H1 (cell line): Measurements from ENCODE around the gene RPRD1A. TPM values are rescaled to one million over a fixed set of nuclear protein-coding genes. Genes with fewer than 3 reads are reported as not detected.

Experiments used
- CHD7 ChIP-seq: fragments of 300-600 bp; sonication (generic); IDR thresholded peaks from 2 replicates; pipeline ENCODE4 v1.7.1; 2012; ENCODE audit warnings: low read length, moderate library complexity, mild to moderate bottlenecking, inconsistent platforms; ENCODE audit not compliant: insufficient replicate concordance
- SRF ChIP-seq: IDR thresholded peaks from 2 replicates; pipeline ENCODE4 v1.6.1; 2011; ENCODE audit warnings: mild to moderate bottlenecking, low read depth, low read length, moderate library complexity
- polyA plus RNA-seq, 7 experiments: library from polyadenylated mRNA; depleted of rRNA in 3 of 7; stranded (reverse) in 5 of 7; unstranded in 2 of 7; fragments of >200 nt in 5 of 7; fragments of 200-250 nt in 2 of 7; gene quantifications; 1 replicate in 5 of 7; 2 replicates in 1 of 7; 4 replicates in 1 of 7; pipeline versions ENCODE4 v1.2.1 to v1.2.3, GENCODE V29; 2011 to 2013; ENCODE audit warnings: missing spikeins in 2 of 7, mixed read lengths in 2 of 7
- total RNA-seq: library from RNA; stranded (reverse); fragmentation: NEBNext Ultra II Directional; extraction: Animal tissue kit (Norgen Biotek cat#: 25700); gene quantifications from 2 replicates; pipeline ENCODE4 v1.2.1, GENCODE V29; 2021

The RPRD1A gene
- total and polyA plus RNA-seq, 2 of the 8 experiments (the other 6 are each of a cell fraction or from before 2014, with no cell fraction given), result 40.5 to 106 TPM

- TF ChIP-seq CHD7 (no peak), SRF (no peak)
These were observed 8.7 kb downstream of the RPRD1A start (continued) for GRCh38 chr18:36058674-36059073.
